Activated CD4-positive, CD25-positive, alpha-beta regulatory T cell (primary cell): Measurements from ENCODE around the gene ABCA3.

Experiments used
- DNase-seq, 4 experiments: peaks; one replicate each; lab custom pipeline; 2025; lab: John Stamatoyannopoulos, UW

The ABCA3 gene

GRCh38 chr16:2357331-2357730 is 16.8 kb upstream of the ABCA3 start:
- no peak for DNase-seq

- DNase-seq = no peak
Measured at GRCh38 chr16:2350500-2350899, 10.0 kb upstream of the ABCA3 start.

DNA sequence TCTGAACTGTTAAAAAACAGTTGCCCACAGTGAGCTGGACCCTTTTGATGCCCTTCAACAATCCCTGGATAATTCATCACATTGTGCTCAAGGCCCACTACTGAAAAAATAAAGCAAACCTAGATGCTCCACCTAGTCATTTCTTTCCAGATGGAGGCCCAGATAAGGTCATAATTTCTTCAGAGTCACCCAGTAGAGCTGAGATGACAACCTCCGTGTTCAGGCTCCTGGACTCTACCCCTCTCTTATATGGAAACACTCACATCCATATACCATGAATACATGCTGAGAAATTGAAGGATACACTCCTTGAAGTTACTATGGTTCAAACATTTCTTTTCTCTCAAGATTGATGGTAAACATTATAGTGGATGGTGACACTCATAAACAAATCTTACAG is 2.7 kb upstream of the ABCA3 start:
- no peak for DNase-seq

DNA sequence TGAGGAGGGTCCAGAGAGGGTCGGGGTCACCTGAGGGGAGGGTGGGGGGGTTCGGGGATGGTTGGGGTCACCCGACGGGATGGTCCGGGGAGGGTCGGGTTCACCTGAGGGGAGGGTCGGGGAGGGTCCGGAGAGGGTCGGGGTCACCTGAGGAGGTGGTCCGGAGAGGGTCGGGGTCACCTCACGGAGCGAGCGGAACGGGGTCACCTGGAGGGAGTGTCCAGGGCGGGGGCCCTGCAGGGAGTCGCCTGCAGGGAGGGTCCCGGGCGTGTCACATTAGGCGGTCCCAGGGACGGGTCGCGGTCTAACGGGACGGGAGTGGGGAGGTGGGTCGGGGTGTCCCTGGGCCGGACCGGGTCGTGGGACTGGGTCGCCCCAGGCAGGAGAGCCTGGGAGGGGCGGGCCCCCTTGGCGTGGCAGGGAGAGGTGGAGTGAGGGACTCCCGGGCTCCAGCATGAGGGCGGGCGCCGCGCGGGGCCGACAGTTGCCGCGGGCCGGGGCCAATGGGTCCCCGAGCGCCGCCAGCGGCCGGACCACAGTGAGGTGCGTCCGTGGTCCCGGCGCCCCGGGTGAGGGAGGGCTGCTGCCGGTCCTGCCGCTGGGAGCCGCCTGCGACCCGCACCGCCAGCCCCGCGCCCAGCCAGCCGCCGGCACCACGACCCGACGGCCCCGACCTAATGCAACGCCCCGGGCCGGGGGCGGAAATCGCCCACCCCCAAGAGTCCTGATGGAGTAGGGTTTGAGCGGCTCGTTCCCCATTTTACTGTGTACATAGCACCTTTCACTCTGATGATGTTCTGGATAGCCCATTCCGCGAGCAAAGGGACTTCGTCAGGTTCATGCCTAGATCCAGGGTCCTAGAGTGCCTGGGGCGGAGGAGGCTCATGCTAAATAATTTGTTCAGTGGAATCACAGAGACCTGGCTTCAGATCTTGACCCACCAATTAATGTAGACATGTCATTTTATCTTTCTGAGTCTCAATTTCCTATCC is 1.2 kb upstream of the ABCA3 start:
- DNase-seq = no peak

- DNase-seq = peak in 1 of 4 experiments; percentile 18
Measured at GRCh38 chr16:2339521-2340484, 725 bp downstream of the ABCA3 start.

DNA sequence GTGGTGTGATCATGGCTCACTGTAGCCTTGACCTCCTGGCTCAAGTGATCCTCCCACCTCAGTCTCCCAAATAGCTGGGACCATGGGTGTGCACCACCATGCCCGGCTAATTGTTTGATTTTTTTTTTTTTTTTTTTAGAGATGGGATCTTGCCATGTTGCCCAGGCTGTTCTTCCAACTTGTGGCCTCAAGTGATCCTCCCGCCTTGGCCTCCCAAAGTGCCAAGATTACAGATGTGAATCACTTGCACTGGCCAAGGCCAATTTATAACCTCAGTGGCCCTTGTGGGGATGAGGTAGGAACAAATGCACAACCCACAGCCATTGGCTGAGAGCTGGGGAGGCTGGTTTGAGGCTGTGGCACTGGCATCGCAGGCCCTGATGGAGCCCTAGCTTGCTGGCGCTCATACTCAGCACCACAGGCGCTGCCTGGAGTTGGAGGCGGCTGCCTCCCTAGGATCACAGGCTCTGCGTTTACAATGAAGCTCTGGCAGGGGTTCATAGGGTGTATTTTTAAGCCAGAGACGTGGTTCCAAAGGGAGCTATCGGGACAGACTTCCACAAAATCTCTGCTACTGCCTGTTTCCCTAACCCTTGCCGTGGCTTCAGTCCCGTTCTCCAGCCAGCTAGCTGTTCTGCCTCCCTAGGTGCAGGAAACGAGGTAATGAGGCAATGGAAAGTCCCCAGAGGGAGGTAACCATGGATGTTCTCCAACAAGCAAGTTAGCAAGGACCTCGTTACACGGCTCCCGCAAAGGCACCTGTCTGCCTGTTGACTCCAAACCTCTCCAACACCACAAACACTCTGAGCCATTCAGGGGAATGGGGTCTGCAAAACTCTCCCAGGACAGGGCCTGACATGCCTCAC is 2.9 kb downstream of the ABCA3 start:
- DNase-seq = no peak

GRCh38 chr16:2335286-2335895 is 5.1 kb downstream of the ABCA3 start:
- DNase-seq = no peak

GRCh38 chr16:2333772-2334379 is 6.7 kb downstream of the ABCA3 start:
- DNase-seq = no peak

DNA sequence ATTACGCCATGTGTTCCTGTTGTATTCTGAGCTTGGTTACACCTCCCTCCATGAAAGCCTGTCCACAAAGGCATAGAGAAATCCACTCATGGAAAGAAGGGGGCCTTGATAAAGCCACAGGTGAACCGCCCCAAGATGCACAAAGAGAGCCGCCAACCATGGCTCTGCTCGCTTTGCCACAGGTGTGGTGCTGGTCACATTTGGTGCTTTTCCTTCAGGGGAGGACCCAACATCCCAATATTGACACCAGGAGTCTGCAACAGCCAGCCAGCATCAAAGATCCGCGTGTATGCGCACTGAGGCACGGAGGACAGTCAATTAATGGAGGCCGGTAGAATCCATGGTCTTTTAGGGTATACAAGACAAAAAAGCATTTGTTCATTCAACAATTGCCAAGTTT is 7.3 kb downstream of the ABCA3 start:
- no peak for DNase-seq

DNA sequence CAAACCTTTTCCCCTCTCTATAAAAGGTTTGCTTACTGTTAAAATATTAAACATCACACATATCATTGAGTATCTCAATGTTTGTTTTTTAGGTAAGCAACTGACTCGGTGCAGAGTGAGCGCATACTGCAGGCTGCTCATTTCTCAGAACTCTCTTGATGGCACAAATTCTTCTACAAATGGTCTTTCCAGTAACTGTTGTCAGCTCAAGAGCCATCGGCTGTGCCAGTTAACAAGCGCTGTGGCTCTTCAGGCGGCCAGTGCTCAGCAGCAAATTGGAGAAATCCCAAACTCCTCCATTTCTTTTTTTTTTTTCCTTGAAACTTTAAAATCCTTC is 8.6 kb downstream of the ABCA3 start:
- no peak for DNase-seq

DNA sequence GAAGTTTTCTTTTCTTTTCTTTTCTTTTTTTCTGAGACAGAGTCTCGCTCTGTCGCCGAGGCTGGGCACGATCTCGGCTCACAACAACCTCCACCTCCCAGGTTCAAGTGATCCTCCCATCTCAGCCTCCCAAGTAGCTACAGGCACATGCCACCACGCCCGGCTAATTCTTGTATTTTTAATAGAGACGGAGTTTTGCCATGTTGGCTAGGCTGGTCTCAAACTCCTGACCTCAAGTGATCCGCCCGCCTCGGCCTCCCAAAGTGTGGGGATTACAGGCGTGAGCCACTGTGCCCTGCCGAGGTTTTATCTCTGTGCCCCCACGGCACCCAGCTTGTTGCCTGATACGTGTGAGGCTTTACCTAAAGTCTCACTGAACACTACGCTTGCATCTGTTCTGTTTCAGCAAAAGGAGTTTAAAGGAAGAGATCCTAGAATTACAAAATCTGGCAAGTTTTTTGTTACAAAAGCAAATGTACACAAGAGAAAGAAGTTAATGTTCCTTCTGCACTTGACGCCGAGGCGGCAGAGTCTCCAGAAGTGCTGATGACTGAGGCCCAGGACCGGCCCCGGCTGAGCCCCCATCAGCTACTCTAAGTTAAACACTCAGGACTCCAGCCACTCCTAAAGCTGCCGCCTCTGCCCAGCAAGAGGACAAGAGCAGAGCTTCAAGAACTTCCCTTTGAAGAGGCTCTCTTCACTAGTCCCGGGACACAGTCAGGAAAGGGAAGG is 9.2 kb downstream of the ABCA3 start:
- DNase-seq = no peak

GRCh38 chr16:2329532-2329931 is 11.0 kb downstream of the ABCA3 start:
- no peak for DNase-seq

GRCh38 chr16:2328428-2328827 is 12.1 kb downstream of the ABCA3 start:
- DNase-seq = no peak

GRCh38 chr16:2326191-2326590 is 14.3 kb downstream of the ABCA3 start:
- DNase-seq = no peak

DNA sequence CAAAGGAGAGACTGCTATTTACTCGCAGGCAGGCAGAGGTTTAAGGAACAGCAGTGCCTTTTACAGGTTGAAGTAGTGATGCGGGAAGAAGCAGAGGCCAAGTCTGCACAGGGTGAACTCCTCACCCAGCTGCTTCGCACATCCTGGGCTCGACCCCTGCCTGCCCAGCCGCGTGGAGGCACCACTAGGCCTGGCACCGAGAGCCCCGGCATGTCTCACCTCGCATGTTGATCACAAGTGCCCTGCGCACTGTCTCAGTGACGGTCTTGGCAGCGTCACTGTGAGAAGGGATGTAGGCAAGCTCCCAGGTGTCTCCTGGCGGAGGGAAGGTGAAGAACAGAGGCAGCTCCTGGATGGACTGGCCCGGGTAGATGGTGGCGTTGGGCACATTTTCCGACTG is 14.7 kb downstream of the ABCA3 start:
- no peak for DNase-seq

DNA sequence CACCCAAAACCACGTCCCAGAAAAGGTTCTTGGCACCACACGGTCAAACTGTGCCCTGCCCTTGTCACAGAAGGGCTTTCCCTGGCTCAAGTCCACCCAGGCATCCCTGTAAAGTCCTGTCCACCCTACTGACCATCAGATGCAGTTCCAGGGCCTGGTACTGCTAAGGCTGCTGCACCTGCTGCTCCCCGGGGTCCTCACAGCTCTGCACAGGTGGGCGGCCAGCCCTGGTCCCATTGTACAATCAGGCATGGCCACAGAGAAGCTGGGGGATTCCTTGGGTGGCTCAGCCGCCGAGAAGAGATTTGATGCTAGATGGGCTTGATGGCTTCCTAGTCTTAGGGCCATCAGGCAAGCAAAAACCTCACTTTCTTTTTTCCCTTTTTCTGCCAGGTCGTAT is 15.3 kb downstream of the ABCA3 start:
- no peak for DNase-seq

GRCh38 chr16:2324296-2324859 is 16.1 kb downstream of the ABCA3 start:
- DNase-seq = no peak

- DNase-seq = no peak
Measured at GRCh38 chr16:2323701-2324100, 16.8 kb downstream of the ABCA3 start.

DNA sequence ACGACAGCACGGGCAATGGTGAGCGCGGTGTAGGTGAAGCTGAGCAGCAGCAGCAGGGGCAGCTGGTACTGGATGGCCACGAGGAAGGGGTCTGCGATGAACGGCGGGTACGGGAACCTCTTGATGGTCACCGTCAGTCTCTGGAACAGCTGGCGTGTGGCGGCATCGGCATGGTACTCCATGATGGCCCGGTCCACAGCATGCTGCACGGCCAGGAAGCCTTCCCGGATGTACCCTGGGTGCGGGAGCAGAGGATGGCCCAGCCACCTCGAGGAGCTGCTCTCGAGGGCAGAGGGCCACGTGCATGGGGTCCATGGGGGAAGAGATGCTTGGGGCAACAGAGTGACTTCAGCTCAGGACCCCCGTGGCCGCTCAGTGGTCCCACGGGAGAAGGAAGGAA is 20.9 kb downstream of the ABCA3 start:
- no peak for DNase-seq
